Fibroblast of mammary gland (primary cell): ENCODE data around the gene AKAP13.
A peak's percentile ranks its signal among the peaks of the same experiment; 100 is the strongest.

Experiments used
- DNase-seq: peaks from one replicate; pipeline ENCODE4 v3.0.0-alpha.2; 2010; ENCODE audit warnings: low read depth
- H3K4me3 ChIP-seq: 2 replicates; pipeline ENCODE4 v1.5.1; 2011; ENCODE audit warnings: low read depth, mild to moderate bottlenecking, low read length, moderate library complexity; ENCODE audit not compliant: control insufficient read depth
- TF ChIP-seq, protein P1 (sequence below): conservative IDR thresholded peaks from 2 replicates; pipeline ENCODE4 v1.5.1; 2011; ENCODE audit warnings: low read depth, low read length, inconsistent platforms; ENCODE audit not compliant: control insufficient read depth, insufficient read depth

Gene AKAP13

DNA sequence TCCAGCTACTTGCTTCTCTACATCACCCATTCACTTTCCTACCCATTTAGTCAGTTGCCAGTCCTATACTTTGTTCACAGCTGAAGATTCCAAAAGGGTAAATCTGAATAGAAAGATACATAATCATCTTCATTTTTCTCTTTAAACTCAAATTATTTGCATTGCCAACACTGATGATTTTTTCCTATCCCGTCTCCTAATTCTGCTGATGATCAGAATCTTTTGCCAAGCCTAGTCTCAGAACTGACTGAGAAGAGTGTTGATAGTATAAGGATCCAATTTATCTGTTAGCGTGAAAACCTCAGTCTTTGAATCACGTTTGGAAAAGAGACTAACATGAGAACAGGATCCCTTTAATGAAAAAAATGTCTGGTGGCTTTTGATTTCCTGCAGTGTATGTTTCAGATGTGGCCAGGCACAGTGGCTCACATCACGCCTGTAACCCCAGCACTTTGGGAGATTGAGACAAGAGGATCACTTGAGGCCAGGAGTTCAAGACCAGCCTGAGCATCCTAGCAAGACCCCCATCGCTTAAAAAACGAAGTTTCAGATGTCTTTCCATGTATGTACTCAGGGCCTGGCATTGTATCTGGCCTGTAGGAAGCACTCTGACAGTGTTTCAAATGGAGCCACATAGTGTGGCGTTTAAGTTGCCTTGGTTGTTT, 244.9 kb downstream of the AKAP13 start:
- TF ChIP-seq, protein P1, sequence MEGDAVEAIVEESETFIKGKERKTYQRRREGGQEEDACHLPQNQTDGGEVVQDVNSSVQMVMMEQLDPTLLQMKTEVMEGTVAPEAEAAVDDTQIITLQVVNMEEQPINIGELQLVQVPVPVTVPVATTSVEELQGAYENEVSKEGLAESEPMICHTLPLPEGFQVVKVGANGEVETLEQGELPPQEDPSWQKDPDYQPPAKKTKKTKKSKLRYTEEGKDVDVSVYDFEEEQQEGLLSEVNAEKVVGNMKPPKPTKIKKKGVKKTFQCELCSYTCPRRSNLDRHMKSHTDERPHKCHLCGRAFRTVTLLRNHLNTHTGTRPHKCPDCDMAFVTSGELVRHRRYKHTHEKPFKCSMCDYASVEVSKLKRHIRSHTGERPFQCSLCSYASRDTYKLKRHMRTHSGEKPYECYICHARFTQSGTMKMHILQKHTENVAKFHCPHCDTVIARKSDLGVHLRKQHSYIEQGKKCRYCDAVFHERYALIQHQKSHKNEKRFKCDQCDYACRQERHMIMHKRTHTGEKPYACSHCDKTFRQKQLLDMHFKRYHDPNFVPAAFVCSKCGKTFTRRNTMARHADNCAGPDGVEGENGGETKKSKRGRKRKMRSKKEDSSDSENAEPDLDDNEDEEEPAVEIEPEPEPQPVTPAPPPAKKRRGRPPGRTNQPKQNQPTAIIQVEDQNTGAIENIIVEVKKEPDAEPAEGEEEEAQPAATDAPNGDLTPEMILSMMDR = no peak
- no peak for DNase-seq
- no peak overlapping the region for H3K4me3 ChIP-seq

DNA sequence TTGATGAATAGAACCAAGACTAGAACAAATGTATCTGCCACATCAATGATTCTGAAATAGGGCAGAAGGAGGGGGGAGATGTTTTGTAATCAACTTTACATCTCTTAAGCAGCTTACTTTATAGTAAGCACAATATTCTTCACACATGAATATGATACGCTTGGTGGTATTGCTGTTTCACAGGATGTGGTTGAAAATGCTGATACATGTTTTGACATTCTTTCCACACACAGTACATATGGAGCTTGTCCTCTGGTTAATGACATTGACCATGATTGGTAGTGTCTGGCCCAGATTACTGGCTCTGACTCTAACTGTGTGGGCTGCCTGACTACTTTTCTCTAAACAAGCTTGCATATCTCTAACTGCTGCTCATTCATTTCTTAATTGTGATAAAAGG, 245.5 kb downstream of the AKAP13 start:
- DNase-seq = peak; percentile 92
- TF ChIP-seq, protein P1 = no peak
- no peak overlapping the region for H3K4me3 ChIP-seq

DNA sequence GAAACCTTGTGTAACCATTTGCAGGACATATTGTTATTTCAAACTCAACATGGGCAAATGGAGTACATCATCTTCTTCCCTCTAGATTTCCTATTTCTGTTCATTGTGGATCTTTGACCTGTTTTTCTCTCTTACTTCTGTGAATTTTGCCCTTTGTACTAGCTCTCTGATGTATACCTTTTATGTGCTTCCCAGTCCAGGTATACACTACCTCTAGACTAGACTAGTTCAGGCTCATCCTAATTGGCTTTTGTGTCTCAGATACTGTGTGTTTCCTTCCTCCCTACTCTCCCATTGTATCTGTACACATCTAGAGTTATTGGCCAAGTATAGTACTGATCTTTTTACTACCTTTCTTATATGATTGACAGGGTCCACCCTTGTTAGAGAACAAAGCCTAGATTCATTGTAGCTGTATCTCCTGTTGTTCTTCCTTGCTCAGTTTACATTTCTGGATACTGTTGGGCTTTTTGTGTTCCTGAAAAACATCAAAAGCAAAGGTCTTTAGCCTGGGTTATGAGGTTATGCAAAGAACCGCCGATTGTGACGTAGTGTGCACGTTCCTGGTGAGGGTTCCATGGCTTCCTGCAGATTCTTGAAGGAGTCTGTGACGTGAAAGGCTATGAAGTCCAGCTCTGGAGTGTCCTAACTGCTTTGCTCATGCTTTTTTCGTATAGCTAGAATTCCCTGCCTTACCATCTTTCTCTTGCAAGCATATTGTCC, 247.0 kb downstream of the AKAP13 start:
- TF ChIP-seq, protein P1 = no peak
- H3K4me3 ChIP-seq = no peak overlapping the region
- no peak for DNase-seq

DNA sequence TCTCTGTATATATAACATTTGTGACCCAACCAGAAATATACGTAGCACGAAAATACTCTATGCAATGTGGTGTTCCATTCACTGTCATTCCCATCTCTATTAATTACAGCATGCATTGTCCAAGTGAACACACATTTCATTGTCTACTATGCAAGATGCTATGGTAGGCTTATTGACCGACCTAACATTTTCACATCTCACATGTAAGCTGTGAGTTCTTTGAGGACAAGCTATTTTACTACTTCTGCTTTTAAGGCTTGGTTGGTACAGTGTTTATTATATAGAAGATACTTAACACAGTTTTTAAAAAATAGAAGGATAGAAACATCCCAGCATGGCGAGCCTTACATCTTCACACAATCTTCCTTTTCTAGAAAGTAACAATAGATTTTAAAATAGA, 249.9 kb downstream of the AKAP13 start:
- DNase-seq = no peak
- TF ChIP-seq, protein P1 = no peak
- H3K4me3 ChIP-seq = no peak overlapping the region

DNA sequence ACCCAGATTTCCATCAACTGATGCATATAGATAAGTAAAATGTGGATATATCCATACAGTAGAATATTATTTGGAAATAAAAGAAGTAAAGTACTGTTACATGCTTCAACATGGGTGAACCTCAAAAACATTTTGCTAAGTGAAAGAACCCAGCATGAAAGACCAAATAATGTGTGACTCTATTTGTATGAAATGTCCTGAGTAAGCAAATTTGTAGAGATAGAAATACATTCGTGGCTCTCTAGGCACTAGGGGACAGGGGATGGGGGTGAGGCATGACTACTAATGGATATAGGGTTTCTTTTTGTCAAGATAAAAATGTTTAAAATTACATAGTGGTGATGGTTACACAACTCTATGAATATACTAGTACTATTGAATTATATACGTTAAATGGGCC, 250.6 kb downstream of the AKAP13 start:
- DNase-seq = no peak
- no peak overlapping the region for H3K4me3 ChIP-seq
- TF ChIP-seq, protein P1 = no peak

DNA sequence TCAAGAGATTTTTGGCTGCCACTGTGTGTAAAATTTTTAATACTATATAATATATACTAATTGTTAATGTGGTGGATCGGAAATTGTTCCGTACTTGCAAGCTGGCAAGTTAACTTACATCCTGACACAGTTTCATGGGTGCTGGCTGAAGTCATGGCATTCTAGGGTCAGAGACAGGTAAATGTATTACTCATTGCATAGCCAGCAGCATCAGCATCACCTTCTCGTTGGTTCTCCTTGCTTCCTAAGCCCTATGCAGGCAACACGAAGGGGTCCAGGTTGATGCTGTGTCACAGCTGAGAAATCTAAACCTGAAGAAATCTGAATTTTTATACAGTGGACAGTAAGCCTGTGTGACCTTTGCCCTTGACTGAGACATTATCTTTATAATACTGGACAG, 251.6 kb downstream of the AKAP13 start:
- H3K4me3 ChIP-seq = no peak overlapping the region
- TF ChIP-seq, protein P1 = no peak
- no peak for DNase-seq
